Measurements from ENCODE around the gene RHBDF2.
"Not testable (repeated sequence)": the region's sequence is repeated elsewhere in the genome, so short reads cannot be mapped to it uniquely, and the experiment has no call there.

DNA sequence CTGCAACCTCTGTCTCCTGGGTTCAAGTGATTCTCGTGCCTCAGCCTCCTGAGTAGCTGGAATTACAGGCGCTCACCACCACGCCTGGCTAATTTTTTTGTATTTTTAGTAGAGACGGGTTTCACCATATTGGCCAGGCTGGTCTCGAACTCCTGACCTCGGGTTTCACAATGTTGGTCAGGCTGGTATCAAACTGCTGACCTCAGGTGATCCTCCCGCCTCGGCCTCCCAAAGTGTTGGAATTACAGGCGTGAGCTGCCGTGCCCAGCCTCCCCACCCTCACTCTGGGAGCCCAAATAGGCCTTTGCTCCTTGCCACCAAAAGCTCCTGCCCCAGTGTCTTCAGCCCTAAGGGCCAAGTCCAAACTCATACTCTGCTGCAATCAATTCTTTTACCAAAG is 20.5 kb upstream of the RHBDF2 start:
- TF ChIP-seq, protein P1, sequence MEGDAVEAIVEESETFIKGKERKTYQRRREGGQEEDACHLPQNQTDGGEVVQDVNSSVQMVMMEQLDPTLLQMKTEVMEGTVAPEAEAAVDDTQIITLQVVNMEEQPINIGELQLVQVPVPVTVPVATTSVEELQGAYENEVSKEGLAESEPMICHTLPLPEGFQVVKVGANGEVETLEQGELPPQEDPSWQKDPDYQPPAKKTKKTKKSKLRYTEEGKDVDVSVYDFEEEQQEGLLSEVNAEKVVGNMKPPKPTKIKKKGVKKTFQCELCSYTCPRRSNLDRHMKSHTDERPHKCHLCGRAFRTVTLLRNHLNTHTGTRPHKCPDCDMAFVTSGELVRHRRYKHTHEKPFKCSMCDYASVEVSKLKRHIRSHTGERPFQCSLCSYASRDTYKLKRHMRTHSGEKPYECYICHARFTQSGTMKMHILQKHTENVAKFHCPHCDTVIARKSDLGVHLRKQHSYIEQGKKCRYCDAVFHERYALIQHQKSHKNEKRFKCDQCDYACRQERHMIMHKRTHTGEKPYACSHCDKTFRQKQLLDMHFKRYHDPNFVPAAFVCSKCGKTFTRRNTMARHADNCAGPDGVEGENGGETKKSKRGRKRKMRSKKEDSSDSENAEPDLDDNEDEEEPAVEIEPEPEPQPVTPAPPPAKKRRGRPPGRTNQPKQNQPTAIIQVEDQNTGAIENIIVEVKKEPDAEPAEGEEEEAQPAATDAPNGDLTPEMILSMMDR (IDR thresholded peaks at IDR 0.05): not testable (repeated sequence)
- not testable (repeated sequence) for TF ChIP-seq POLR2AphosphoS5, POLR2A (IDR thresholded peaks at IDR 0.05)

Data from suprapubic skin (tissue), 4 donors.